IMR-90 (cell line): ENCODE data around the gene MLLT10. TPM values are rescaled to one million over a fixed set of nuclear protein-coding genes. Genes with fewer than 3 reads are reported as not detected.
A peak's percentile ranks its signal among the peaks of the same experiment; 100 is the strongest.

Experiments used
- ATAC-seq: fragments of 200-7000 bp; cut with Tn5 transposase; 2 replicates; pipeline ENCODE4 v1.9.1; 2020; ENCODE audit warnings: low read depth, mild to moderate bottlenecking, moderate library complexity
- BruUV-seq: library from RNA; stranded (reverse); fragments of 400-500 nt; replicated peaks from 2 replicates; lab custom pipeline; 2021; lab: Mats Ljungman, UMichigan
- CTCF ChIA-PET: fragments of 300-600 bp; formaldehyde crosslinking; extraction: SDS; loops from one replicate; lab custom pipeline; 2021; ENCODE audit warnings: antibody characterized with exemption; lab: Yijun Ruan, JAX
- POLR2A ChIA-PET: fragments of 300-600 bp; sonication (Branson Sonifier 250); formaldehyde crosslinking; loops from one replicate; lab custom pipeline; 2022; ENCODE audit warnings: antibody characterized with exemption; ENCODE audit not compliant: unreplicated experiment; lab: Charles Lee
- DNase-seq: peaks from one replicate; pipeline ENCODE4 v3.0.0; 2013
- H2AFZ ChIP-seq: replicated peaks from 2 replicates; pipeline ENCODE3; 2013; ENCODE audit warnings: low read length, mild to moderate bottlenecking; ENCODE audit not compliant: poor library complexity
- H2AK5ac ChIP-seq: 2 replicates; pipeline ENCODE4 v1.6.1; 2013; ENCODE audit warnings: low read depth, low read length, inconsistent platforms
- H2AK9ac ChIP-seq: replicated peaks from 2 replicates; pipeline ENCODE3; 2013; ENCODE audit warnings: mild to moderate bottlenecking, low read depth, low read length, moderate library complexity; ENCODE audit not compliant: poor library complexity
- H2BK120ac ChIP-seq: 2 replicates; pipeline ENCODE4 v1.6.1; 2013; ENCODE audit warnings: low read depth, low read length, inconsistent platforms
- H2BK15ac ChIP-seq: 3 replicates; pipeline ENCODE4 v1.6.1; 2013; ENCODE audit warnings: low read depth, low read length, inconsistent platforms
- H2BK20ac ChIP-seq: 2 replicates; pipeline ENCODE4 v1.6.1; 2013; ENCODE audit warnings: low read depth, mild to moderate bottlenecking, inconsistent platforms, low read length, moderate library complexity
- H2BK5ac ChIP-seq: 2 replicates; pipeline ENCODE4 v1.6.1; 2013; ENCODE audit warnings: mild to moderate bottlenecking, low read depth, low read length, inconsistent platforms; ENCODE audit not compliant: poor library complexity, severe bottlenecking
- H3K14ac ChIP-seq: replicated peaks from 2 replicates; pipeline ENCODE4 v1.6.1; 2013; ENCODE audit warnings: low read depth, low read length, inconsistent platforms
- H3K18ac ChIP-seq: 2 replicates; pipeline ENCODE4 v1.6.1; 2013; ENCODE audit warnings: low read depth, low read length, control low read depth
- H3K23ac ChIP-seq: 2 replicates; pipeline ENCODE4 v1.6.1; 2013; ENCODE audit warnings: low read depth, low read length, inconsistent platforms
- H3K27ac ChIP-seq: 2 replicates; pipeline ENCODE4 v1.5.1; 2013; ENCODE audit warnings: mild to moderate bottlenecking, control low read depth, low read length; ENCODE audit not compliant: insufficient read depth
- H3K27me3 ChIP-seq: 2 replicates; pipeline ENCODE4 v1.6.1; 2013; ENCODE audit warnings: low read length; ENCODE audit not compliant: control insufficient read depth, insufficient read depth
- H3K36me3 ChIP-seq: 2 replicates; pipeline ENCODE4 v1.6.1; 2013; ENCODE audit warnings: low read length, mixed read lengths; ENCODE audit not compliant: control insufficient read depth, insufficient read depth
- H3K4ac ChIP-seq: 2 replicates; pipeline ENCODE4 v1.6.1; 2013; ENCODE audit warnings: low read depth, low read length, inconsistent platforms
- H3K4me1 ChIP-seq: 2 replicates; pipeline ENCODE4 v1.6.1; 2013; ENCODE audit warnings: low read length, mixed read lengths; ENCODE audit not compliant: control insufficient read depth, insufficient read depth
- H3K4me2 ChIP-seq: 2 replicates; pipeline ENCODE4 v1.6.1; 2013; ENCODE audit warnings: low read depth, mild to moderate bottlenecking, control low read depth, low read length, moderate library complexity
- H3K4me3 ChIP-seq: 2 replicates; pipeline ENCODE4 v1.5.1; 2013; ENCODE audit warnings: low read depth, mild to moderate bottlenecking, control low read depth, low read length, moderate library complexity; ENCODE audit not compliant: insufficient read depth
- H3K56ac ChIP-seq: 2 replicates; pipeline ENCODE4 v1.6.1; 2013; ENCODE audit warnings: low read length, inconsistent platforms; ENCODE audit not compliant: insufficient read depth; ENCODE audit errors: extremely low read depth
- H3K79me1 ChIP-seq, 2 experiments: 2 replicates each; pipeline ENCODE4 v1.6.1; 2013; ENCODE audit warnings: low read length in 2 of 2, inconsistent platforms in 1 of 2, low read depth in 1 of 2
- H3K9ac ChIP-seq: 2 replicates; pipeline ENCODE4 v1.6.1; 2013; ENCODE audit warnings: low read depth, low read length, control low read depth
- H3K9me1 ChIP-seq: 2 replicates; pipeline ENCODE4 v1.6.1; 2013; ENCODE audit warnings: low read length, inconsistent platforms; ENCODE audit not compliant: insufficient read depth
- H3K9me3 ChIP-seq: 2 replicates; pipeline ENCODE4 v1.6.1; 2013; ENCODE audit warnings: low read length; ENCODE audit not compliant: control insufficient read depth, insufficient read depth
- H4K20me1 ChIP-seq: 2 replicates; pipeline ENCODE4 v1.6.1; 2013; ENCODE audit warnings: low read length, inconsistent platforms; ENCODE audit not compliant: insufficient read depth
- H4K5ac ChIP-seq: 2 replicates; pipeline ENCODE4 v1.6.1; 2013; ENCODE audit warnings: mild to moderate bottlenecking, low read depth, low read length, control low read depth
- H4K8ac ChIP-seq, 2 experiments: 2 replicates each; pipeline ENCODE4 v1.6.1; 2013; ENCODE audit warnings: low read depth in 2 of 2, low read length in 2 of 2, control low read depth in 1 of 2, inconsistent platforms in 1 of 2
- H4K91ac ChIP-seq: 2 replicates; pipeline ENCODE4 v1.6.1; 2013; ENCODE audit warnings: low read depth, low read length, inconsistent platforms; ENCODE audit not compliant: insufficient read depth
- FOS ChIP-seq: fragments of 150-350 bp; IDR thresholded peaks from 2 replicates; pipeline ENCODE4 v1.6.1; 2016; ENCODE audit warnings: low read depth, low read length
- MXI1 ChIP-seq: IDR thresholded peaks from 2 replicates; pipeline ENCODE4 v1.6.1; 2012; ENCODE audit warnings: low read depth, mild to moderate bottlenecking, low read length, moderate library complexity, borderline replicate concordance
- WGBS, 2 experiments: methylation state at CpG; one replicate each; pipeline versions ENCODE4 v1.1.5 to v1.1.7; 2013; ENCODE audit warnings: missing lambda C conversion rate in 2 of 2; ENCODE audit not compliant: insufficient read length in 1 of 2; ENCODE audit errors: extremely low coverage in 2 of 2; 5-methylcytosine and 5-hydroxymethylcytosine counted together
- dilution Hi-C: fragments of 300-500 bp; cut with HindIII; formaldehyde crosslinking; loops from one replicate; pipeline ENCODE4 v1.14.3; 2018; ENCODE audit warnings: low sequenced_read_pairs; ENCODE audit not compliant: unreplicated experiment
- in situ Hi-C: fragments of 300-500 bp; cut with MboI; formaldehyde crosslinking; loops from 3 replicates; pipeline ENCODE4 v1.14.3; 2019; ENCODE audit warnings: low sequenced_read_pairs, inconsistent platforms, mixed read lengths
- intact Hi-C: fragments of 100-400 bp; cut with micrococcal nuclease; formaldehyde crosslinking; loops from 2 replicates; pipeline ENCODE4 v1.10.0; 2022
- polyA plus RNA-seq, 3 experiments: library from polyadenylated mRNA; depleted of rRNA; stranded (reverse); fragments of >200 nt; gene quantifications; 2 replicates each; pipeline ENCODE4 v1.2.3, GENCODE V29; 2012; ENCODE audit warnings: low replicate concordance in 1 of 3
- total RNA-seq: library from RNA; depleted of rRNA; stranded (reverse); fragments of >200 nt; gene quantifications from 2 replicates; pipeline ENCODE4 v1.2.3, GENCODE V29; 2012
- TF ChIP-seq, protein P1 (sequence below): fragments of 150-350 bp; IDR thresholded peaks from 2 replicates; pipeline ENCODE4 v1.6.1; 2017; ENCODE audit warnings: mild to moderate bottlenecking, antibody characterized with exemption, low read length, low read depth

The MLLT10 gene
- total and polyA plus RNA-seq, 2 of the 4 experiments (the other 2 are of a cell fraction), result 22.5 to 29.0 TPM

DNA sequence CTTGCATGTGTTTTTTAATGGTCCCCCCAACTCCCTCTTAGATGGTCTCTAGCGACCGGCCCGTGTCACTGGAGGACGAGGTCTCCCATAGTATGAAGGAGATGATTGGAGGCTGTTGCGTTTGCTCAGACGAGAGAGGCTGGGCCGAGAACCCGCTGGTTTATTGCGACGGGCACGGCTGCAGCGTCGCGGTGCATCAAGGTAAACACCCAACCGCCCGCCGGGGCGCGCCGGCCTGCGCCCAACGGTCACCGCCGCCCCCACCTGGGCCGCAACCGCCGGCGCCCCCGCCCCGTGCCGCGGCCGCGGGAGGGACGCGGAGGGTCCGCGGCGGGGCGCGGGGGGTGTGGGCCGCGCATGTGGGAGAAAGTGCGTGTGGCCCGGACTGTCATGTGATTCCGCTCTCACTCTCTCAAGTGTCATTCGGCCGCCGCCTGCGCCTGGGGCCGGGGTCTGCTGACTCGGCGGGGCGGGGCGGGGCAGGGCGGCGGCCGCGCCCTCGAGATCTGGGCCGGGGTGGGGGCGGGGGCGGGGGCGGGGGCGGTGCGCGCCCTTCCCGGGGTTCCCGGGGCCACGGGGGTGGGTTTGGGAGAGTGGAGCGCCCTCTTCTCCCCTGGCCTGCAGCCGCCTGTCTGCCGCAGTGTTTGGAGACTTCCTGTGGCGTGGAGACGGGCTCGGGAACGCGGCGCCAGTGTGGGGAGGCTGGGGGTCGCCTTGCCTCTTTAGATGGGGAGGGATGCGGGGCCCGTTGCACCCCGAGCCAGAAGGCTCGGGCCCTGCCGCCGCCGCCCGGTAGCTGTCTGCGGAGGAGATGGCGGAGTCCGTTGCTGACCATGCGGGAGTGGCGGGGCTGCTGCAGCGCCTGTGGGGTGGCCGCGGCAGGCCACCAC, 817 bp downstream of the MLLT10 start:
- no peaks in the 10 kb centered on the region for H3K9me3 ChIP-seq
- H4K5ac ChIP-seq, result peak overlapping the region; percentile 47
- H4K91ac ChIP-seq, result peak overlapping the region; percentile 87
- intact Hi-C loops, result loop anchor here (1.0 to 2.0 kb wide), 3 partner anchors 9 to 256 kb away; no protein-coding TSS in a partner anchor
- H2AK5ac ChIP-seq, result peak overlapping the region; percentile 84
- peak overlapping the region; percentile 50; the same call in 1 of the 2 replicates for H2BK120ac ChIP-seq
- peak overlapping the region; percentile 89 for H2AFZ ChIP-seq
- peak overlapping the region; percentile 89 for H3K4me3 ChIP-seq
- H3K4ac ChIP-seq, result peak overlapping the region; percentile 87
- no peak overlapping the region for H2BK20ac ChIP-seq
- CTCF ChIA-PET, result no interaction called here
- DNase-seq (peak; percentile 45), ATAC-seq (peak; percentile 30)
- H3K4me1 ChIP-seq, result 0 out of 2 replicates have a peak, but pooled peaks cover 2% of the 10 kb centered on the region
- 0% methylated on average over 21 of the region's 96 CpGs; no CpG with 5 or more reads in 1 of the 2 experiments for WGBS, 2 experiments
- peak overlapping the region; percentile 89 for H3K23ac ChIP-seq
- H3K79me1 ChIP-seq, result peaks cover 3 to 15% of the 10 kb centered on the region in 2 experiments; a peak in 3 of 4 replicates
- peak overlapping the region; percentile 75 for H3K56ac ChIP-seq
- TF ChIP-seq, protein P1, sequence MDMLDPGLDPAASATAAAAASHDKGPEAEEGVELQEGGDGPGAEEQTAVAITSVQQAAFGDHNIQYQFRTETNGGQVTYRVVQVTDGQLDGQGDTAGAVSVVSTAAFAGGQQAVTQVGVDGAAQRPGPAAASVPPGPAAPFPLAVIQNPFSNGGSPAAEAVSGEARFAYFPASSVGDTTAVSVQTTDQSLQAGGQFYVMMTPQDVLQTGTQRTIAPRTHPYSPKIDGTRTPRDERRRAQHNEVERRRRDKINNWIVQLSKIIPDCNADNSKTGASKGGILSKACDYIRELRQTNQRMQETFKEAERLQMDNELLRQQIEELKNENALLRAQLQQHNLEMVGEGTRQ, result peak; percentile 25; the same call in 1 of the 2 replicates
- no peak for TF ChIP-seq FOS
- TF ChIP-seq MXI1, result peak; percentile 46; the same call in 1 of the 2 replicates
- POLR2A ChIA-PET, result no interaction called here
- peak overlapping the region; percentile 81 for H2BK5ac ChIP-seq
- H2AK9ac ChIP-seq, result peak overlapping the region; percentile 95
- H3K27ac ChIP-seq, result peak overlapping the region; percentile 97
- H3K9ac ChIP-seq, result peak overlapping the region; percentile 100
- in situ Hi-C loops, result loop anchor here (5.0 kb wide), 1 partner anchor 38 kb away; no protein-coding TSS in a partner anchor
- H2BK15ac ChIP-seq, result no peak overlapping the region; the same call in 2 of the 3 replicates
- BruUV-seq, result no TSS peak
- no peaks in the 10 kb centered on the region for H3K27me3 ChIP-seq
- H4K20me1 ChIP-seq, result peaks cover 8% of the 10 kb centered on the region; the same call in 1 of the 2 replicates
- H3K14ac ChIP-seq, result peak overlapping the region; percentile 86
- no peaks in the 10 kb centered on the region for H3K9me1 ChIP-seq
- peaks cover 7% of the 10 kb centered on the region for H3K36me3 ChIP-seq
- peak overlapping the region; percentile 81 for H3K4me2 ChIP-seq
- dilution Hi-C loops, result no loop called here
- peak overlapping the region; percentile 85 for H3K18ac ChIP-seq
- peak overlapping the region; percentile 86 to 90 for H4K8ac ChIP-seq
